Lung microvascular endothelial cell (primary cell): Measurements from ENCODE around the gene NHS. TPM values are rescaled to one million over a fixed set of nuclear protein-coding genes. Genes with fewer than 3 reads are reported as not detected.

ENCODE experiments used
- DNase-seq, 2 donors: peaks; one replicate each; pipeline versions ENCODE4 v3.0.0 to v3.0.0-alpha.2; 2010; ENCODE audit warnings: low read depth in 2 of 2
- total RNA-seq: library from RNA; depleted of rRNA; stranded (reverse); fragments of >200 nt; gene quantifications from 2 replicates; pipeline ENCODE4 v1.2.1, GENCODE V29; 2014

Gene NHS
- total RNA-seq, 1 donor from 2014 or later, result under 0.01 TPM

DNA sequence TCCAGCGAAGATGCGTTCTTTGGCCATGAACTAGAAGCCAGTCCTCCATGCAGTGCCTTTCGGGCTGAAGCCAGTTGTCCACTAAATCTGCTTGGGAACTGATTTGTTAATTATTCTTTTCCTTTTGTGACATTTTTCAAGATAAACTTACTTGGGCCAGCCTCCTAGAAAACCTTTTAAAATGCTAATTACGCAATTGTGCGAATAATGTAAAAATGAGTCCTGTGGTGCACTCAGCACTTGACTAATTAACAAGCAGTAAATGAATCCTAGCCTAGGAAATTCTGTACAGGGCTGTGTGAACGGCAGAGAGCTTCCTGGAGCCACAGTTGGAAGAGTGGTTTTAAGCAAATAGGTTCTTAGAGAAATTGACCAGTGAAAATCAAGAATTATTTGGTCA lies 212.4 kb downstream of the NHS start:
- DNase-seq, result no peak

DNA sequence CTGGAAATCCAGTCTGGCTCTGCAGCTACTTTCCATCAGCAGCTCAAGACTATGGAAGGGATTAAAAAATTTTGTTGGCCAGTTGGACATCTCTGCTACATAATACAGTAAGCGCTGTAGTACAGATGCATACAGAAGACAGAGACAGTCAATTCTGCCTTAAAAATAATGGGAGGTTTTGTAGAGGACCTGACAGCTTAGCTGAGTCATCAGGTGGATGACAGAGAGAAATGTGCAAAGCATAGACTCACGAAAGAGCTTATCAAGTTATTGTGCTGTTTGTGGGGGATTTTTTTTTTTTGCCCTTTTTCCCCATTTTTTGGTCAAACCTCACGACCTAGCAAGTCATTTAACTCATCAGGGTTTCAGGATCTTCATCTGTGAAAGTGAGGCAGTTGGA lies 213.3 kb downstream of the NHS start:
- no peak for DNase-seq

DNA sequence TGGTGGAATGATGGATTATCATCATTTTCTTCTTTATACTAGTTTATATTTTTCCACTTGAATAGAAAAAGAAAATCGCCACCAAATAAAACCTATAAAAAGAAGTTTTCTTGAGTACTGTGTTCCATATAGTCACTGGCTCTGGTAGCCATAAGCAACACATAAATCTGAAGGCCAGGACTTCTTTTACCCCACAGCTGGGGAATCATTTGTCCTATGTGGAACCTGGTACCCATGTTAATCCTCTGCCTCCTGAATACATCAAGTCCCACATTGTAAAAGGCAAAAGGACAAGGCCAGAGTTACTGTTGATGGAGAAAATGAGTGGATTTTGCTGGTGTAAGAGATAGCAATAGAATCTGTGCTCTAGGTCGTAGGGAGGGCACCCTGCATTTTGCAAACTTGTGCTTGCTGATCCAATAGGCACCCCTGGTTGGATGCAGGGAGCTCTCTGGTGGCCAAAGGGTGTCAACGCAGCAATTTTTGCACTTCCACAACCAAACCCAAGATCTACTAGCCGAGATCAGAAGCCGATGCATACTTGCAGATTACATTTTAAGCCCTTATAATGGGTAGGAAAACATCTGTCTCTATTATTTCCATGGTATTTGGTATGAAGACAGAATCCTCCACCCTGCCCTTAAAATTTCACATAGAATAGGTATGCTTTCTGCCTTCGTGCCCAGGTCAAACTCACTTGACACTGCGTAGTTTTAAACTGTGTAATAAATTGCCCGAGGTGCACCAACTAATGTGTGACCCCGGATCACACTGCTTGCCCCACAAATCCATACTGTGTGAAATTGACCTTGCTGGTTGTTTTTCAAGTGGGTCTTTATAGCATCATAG lies 216.1 kb downstream of the NHS start:
- DNase-seq, result peak; percentile 61 to 69

DNA sequence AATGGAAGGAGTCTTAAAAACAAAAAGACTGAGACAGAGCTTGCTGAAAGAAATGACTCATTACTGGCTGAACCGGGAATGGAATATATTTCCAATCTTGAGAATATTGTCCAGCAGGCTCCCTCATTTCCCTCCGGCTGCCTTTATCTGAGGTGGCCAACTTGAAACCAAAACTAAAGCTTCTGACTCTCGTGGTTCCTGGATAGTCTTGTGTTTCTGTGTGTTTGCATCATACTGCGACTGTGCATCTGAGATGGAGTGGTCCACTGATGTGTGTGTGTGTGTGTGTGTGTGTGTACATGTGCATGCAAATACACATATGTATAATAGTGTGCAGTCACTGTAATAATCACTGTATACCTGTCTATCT lies 216.7 kb downstream of the NHS start:
- DNase-seq, result peak in 1 of 2 donors; percentile 74

DNA sequence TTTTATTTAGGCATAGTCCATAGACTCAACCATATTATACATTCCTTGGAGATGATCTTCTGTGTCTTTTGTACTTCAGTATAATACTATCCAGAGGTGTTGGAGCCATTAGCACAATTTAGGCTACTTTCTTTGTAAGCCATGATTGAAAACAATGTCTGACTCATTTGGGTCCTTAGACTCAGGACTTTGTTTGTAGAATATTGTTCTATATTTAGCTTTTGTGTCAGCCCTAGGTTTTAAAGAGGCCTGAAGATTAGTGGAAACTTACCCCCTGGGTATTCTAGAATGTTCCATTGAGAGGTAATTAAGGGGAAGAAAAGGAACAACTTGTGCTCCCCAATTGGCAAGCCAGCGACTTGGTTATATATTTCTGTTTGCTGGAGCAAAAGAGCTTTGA lies 217.1 kb downstream of the NHS start:
- DNase-seq, result peak in 1 of 2 donors; percentile 44

DNA sequence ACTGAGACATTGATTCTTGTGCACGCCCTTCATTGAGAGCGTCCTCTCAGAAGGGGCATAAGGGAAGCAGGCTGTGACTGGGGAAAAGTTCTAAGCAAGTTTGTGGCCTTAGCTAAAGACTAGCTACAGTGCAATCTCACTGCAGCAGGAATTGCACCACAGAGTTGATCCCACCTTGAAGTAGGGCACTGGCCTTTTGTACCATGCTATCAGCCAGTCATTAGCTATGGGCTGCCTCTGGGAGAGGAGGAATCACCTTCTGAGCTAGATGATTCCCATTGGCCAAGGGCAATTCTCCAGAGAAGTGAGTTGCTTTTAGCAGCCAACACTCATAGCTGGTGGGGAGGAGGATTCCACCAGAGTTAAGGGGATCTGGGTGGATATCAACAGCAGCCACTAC lies 219.7 kb downstream of the NHS start:
- no peak for DNase-seq

DNA sequence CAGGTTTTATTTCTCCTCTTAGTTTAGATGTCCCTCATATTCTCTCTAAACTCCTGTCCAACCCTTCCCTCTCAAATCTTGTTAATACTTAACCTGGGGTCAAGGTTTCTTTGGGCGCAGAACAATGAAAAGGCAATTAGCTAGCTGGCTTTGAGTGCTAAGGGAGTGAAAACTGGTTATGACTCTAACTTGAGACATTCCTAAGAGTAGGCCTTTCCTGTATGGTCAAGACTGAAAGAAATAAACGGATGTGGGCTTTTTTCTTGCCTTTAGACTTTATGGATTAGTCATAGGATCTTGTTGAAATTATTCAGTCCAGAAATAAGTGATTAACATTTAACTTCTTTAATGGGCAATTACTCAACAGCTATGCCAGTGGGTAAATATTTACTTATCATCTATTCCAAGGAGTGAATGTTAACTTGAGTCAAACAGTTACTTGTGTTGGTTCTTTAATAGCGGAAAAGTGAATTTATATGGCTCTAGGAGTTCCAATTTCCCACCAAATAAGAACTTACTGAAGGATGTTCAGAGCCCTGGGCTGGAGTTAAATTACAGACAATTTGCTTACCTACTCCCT lies 220.5 kb downstream of the NHS start:
- peak in 1 of 2 donors; percentile 81 for DNase-seq

DNA sequence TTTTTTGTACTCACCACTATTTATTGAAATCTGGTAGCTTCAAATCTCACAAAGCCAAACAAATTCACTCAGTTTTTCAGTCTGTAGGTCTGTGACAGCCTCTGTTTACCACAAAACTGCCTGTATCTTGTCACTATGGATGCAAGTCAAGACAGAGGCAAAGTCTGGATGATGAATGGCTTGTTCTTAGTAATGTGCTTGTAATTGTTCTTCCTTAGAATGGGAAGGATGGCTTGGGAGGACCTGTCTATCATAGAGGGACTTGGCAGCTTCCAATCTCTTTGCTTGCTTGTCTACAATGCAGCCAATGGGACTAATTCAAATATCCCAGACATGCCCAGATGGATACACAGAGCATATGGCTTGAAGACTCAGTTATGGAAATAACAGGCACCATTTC lies 221.1 kb downstream of the NHS start:
- DNase-seq, result peak in 1 of 2 donors; percentile 61

DNA sequence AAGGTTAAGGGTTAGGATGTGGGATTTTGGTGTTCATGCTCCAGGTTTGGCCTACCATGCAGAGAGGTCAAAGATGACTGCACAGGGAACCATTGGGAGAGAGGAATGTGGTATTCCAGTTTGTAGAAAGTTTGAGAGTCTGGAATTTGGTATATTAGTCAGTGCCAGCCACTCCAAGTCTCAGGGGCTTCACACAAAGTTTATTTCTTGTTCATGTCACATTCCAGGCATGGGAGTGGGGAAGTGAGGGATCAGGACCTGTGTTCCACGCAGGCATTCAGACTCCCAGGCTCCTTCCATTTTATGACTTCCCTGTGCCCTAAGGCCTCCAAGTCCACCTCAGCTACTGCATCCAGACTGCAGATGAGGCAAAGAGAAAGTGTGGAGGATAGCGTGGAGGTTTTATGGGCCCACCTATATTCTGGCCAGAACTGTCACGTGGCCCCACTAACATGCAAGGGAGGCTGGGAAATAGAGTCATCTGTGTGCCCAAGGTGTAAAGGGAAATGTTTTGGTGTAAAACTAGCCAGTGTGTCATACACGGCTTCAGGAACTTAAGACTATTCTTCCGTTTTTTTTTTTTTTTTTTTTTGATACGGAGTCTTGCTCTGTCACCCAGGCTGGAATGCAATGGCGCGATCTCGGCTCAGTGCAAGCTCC lies 221.7 kb downstream of the NHS start:
- no peak for DNase-seq

DNA sequence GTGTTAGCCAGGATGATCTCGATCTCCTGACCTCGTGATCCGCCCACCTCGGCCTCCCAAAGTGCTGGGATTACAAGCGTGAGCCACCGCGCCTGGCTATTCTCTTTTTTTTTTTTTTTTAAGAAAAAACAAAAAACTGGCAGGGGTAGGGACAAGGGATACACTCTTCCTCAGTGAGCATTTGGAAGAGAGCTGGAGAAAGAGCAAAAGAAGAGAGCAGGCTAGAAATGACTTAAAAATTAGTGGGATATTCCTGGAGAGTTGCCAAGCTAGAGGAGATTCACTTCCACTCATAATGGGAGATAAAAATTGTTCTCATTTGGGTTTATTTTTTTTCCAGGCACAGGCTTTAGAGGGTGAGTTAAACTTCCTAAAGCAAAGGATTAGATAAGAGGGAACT lies 222.3 kb downstream of the NHS start:
- no peak for DNase-seq

DNA sequence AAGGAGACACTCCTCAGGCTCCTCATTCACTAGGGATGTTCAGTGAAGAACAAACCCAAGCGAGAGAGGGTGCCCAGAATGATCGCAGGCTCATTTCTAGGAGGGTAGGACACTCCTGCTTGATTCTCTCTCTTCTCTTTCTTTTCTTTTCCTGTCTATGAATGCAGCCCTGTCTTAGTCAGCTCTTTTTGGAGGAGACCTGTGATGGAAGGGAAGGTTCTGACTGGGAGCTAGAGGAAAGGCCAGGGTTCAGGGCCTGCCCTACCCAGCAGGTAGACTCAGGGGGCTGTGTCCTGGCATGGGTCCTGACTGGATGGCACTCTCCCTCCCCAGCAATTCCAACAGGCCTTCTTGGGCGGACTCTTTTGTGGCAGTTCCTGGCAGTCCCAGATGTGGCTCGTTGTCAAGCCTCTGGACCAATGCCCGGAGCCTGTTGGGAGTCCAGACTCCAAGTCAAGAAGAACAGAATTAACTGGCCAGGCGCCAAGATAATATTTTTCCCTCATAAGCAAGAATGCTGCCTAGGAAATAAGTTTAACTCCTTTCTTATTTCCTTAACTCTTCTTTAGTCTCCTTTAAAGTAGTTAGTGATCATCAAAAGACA lies 222.9 kb downstream of the NHS start:
- peak in 1 of 2 donors; percentile 60 for DNase-seq

DNA sequence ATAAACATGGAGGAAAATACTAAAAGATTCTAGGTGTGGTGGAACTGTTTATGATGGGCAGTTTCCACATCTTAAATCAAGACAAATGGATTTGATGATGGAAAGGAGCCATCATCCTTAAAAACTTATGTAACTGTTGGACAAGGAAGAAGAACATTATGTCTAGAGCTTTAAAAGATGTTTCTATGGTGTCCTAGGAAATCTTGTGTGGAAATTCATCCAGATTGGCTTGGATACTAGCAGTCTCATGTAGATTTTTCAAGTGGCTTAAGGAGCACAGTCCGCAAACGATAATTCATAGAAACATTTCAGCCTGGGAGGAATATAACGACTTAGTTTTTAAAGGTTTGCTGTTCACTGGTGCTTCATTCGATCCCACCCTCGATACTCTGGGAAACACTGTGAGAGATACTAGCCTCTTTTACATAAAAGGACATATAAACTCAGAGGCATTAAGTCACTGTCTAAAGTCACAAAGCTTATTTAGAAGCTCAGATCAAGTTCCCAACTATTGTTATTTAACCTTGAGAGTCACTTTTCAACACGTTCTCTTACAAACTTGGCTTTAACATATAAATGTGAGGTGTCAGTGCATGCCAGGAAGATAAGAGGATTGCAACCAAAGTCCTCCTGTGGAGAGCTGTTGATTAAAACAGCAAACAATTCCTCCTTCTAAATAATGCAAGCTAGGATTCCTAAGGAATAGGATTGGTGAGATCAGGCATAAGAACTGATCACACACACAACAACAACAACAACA lies 226.6 kb downstream of the NHS start:
- DNase-seq, result no peak

DNA sequence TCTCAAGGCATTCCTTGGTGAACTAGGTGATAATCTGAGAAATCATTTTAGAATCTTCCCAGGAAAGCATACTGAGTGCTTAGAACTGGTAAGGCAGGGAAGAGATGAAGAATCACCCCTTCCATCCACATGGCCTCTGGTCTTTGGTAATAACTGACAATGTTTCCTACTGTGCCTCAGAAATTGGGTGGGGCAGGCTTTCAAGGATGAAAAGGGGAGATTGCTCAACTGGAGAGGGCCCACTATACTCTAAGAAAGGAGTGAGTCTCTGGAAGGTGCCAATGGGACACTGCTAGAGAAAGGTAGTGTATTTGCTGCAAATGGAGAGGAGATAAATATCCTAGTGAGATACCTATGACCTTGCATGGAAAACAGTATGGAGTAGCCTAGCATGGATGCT lies 227.2 kb downstream of the NHS start:
- no peak for DNase-seq

DNA sequence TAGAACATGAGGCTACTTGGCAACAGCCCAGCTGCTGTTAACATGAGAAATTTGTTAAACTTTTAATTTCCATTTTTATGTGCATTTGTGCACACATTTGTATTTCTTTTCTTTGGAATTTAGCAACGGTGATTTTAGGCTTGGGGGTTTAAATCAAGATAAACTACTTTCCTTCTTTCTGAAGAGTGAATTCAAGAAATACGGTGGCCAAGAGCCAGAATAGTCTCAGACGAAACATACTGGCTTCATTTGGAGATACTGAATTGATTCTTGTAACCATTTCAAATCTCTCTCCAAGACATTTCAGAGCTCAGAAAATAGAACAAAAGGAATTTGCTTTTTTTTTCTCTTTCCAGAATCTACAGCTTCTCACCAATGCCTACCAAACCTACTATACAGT lies 228.2 kb downstream of the NHS start:
- DNase-seq, result no peak

DNA sequence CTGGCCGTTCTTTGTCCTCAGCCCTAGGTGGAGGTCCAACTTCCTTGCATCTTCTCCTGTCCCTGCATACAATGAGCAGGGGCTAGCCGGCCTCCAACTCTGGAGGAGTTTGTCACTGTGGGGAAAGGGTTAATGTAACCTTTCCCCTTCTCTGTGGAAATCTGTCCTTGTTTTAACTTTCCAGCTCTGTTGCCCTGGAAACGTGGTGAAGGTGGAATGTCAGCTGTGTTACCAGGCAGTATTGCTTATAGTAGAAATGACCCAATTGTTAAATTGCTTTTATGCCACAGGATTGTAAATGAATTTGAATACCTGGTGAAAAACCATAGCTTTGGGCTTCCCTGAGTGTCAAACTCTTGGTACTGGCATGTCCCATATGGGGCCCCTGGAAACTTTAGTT lies 230.7 kb downstream of the NHS start:
- no peak for DNase-seq

DNA sequence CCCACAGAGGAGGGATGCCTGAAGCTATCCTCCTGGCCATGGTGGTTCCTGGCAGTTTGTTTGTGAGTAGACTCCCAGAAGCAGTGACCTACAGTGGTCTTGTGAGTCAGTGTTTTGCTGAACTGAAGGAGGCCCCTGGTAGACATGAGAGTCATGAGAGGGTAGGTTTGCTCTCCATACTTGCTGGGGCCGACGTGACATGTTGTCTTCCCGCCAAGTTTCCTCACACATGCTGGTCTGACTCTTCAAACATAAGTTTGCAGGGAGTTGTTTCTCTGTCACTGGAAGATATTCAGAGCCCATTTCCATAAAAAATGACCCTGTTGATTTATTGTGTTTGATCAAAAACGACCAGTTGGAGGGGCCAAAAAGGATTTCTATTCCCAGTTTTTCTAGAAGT lies 231.2 kb downstream of the NHS start:
- no peak for DNase-seq

DNA sequence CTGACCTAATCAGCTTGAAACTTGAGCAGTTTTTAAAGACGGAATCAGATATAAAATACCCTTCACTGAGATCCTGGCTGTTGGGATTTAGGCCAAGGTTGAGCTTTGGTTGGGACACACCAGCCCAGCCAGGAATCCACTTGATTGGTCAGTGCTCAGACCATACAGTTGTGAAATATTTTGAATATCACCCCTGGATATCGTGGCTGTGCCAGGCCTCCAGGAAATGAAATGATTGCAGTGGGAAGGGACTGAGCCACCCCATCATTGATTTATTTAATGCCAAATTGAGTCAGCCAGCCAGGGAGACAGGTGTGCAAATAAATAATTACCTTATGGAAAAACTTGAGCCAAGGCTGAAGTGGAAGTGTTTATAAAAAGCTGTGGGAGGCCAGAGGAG lies 233.9 kb downstream of the NHS start:
- DNase-seq, result no peak

DNA sequence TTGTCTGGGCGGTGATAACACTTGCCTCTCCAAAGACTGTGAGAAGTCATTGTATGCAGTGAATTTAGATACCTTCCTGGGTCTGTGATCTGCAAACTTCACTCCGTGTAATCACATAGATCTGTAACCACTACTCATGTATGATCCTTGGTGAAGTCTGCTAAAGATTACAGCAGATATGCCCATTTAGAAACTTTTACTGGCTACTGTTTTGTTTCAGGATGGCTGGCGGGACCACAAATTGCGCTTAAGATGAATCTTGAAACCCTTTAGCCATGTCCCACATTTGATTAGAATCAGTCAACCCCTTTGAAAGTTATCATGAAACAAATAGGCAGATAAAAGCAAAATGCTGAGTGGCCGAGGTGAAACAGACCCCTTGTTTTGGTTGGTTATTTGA lies 235.8 kb downstream of the NHS start:
- no peak for DNase-seq

DNA sequence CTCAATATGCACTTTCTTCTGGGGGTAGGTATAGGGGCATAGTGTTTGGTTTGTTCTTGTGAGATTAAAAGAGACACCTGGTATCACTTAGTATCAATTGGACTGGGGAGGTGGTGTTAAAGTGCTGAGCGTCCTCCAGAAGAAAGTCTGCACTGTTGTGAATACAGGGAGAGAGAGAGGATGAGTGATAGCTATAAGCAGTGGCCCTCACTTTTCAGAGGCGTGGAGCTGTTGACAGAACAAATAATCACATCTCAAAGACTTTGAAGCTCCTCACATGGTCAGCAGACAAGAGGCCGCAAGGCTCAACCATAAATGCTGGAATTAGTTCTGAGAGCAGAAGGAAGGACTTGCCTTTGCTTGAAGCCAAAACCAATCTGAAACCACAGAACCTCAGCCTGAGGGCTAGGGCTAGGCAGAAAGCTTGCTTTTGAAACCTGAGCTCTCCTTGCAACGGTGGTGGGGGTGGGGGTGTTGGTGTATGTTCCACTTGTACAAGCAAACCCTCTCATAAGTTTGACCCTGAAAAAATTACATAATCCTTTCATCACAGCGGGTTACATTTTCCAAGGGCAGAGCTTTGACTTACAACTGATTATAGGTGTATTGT lies 239.1 kb downstream of the NHS start:
- no peak for DNase-seq

DNA sequence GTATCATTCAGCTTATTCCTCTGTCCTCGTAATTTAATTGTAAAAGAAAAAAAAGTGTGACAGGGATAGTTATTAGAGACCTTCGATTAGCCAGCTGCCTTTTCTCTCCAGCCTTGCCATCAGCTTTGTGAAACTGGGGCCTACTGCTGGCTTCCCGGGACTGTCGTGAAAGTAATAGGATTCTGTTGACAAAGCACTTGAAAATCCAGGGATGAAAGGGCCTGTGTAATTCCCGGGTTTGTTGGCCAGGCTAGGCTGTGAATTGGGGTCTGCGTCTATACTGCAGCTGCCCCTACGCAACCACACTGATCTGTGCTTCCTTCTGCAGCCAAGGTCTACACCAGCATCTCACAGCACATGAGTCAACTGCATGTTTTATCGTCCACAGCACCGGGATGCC lies 241.9 kb downstream of the NHS start:
- no peak for DNase-seq

DNA sequence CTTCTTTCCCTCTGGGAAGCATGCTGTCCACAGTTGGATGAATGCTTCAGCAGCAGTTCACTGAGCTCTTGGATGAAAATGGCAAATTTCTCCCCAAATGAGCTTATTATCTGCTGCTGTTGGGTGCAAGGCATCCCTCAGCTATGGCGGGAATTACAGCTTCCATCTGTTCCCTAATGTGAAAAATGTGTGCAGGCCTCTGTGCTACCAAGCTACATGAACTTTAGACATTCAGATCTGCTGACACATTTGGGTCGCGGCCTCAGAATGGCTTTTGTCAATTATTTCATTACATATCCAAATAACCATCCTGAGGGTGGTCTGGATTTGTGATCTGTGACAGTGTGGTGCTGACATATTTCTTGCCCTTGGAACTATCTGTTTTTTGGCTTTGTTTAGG lies 242.8 kb downstream of the NHS start:
- DNase-seq, result no peak
